Ovary (tissue), 9 donors: ENCODE results near the gene RMI2. TPM values are rescaled to one million over a fixed set of nuclear protein-coding genes. Genes with fewer than 3 reads are reported as not detected.

Source experiments
- DNase-seq, 5 donors: peaks; one replicate each; pipeline ENCODE4 v3.0.0-alpha.2; 2019 to 2020
- H3K27ac ChIP-seq, 2 donors: fragments of 200-600 bp; one replicate each; pipeline versions ENCODE4 v1.5.1 to v1.8.0; 2019 to 2022
- H3K27me3 ChIP-seq: fragments of 200-600 bp; one replicate; pipeline ENCODE4 v1.8.0; 2022
- H3K36me3 ChIP-seq: fragments of 200-600 bp; sonication (generic); one replicate; pipeline ENCODE4 v1.5.1; 2019
- H3K4me1 ChIP-seq: one replicate; pipeline ENCODE4 v1.8.1; 2013; ENCODE audit warnings: mild to moderate bottlenecking, moderate library complexity; ENCODE audit not compliant: insufficient read depth
- H3K4me3 ChIP-seq: fragments of 200-600 bp; sonication (generic); one replicate; pipeline ENCODE4 v1.5.1; 2017
- H3K9me3 ChIP-seq, 2 donors: fragments of 200-600 bp in 1 of 2; sonication (generic) in 1 of 2; one replicate each; pipeline versions ENCODE4 v1.5.1 to v1.8.1; 2013 to 2019; ENCODE audit warnings: mild to moderate bottlenecking in 1 of 2, moderate library complexity in 1 of 2
- CTCF ChIP-seq, 3 donors: fragments of 450-650 bp in 2 of 3; fragments of 200-600 bp in 1 of 3; IDR thresholded peaks; one replicate each; pipeline versions ENCODE4 v1.5.1 to v1.8.0; 2016 to 2022; ENCODE audit warnings: antibody characterized with exemption in 3 of 3, mild to moderate bottlenecking in 1 of 3
- EP300 ChIP-seq: sonication (generic); formaldehyde crosslinking; IDR thresholded peaks from one replicate; pipeline ENCODE4 v1.6.1; 2017; ENCODE audit warnings: antibody characterized with exemption
- POLR2A ChIP-seq: fragments of 450-650 bp; IDR thresholded peaks from one replicate; pipeline ENCODE4 v1.6.1; 2017; ENCODE audit warnings: antibody characterized with exemption, mild to moderate bottlenecking, moderate library complexity
- WGBS, 3 donors: extraction: QIAGEN DNeasy Blood & Tissue Kit in 1 of 3; methylation state at CpG; one replicate each; pipeline versions ENCODE4 v1.1.5 to v1.1.7; 2013 to 2017; 5-methylcytosine and 5-hydroxymethylcytosine counted together
- intact Hi-C, 4 donors: fragments of 100-400 bp; cut with DNase I; formaldehyde crosslinking; loops; one replicate each; pipeline versions ENCODE4 v1.11.0 to v1.15.1; 2022 to 2023
- polyA plus RNA-seq, 2 donors: library from polyadenylated mRNA; stranded (reverse); fragments of 200-250 nt in 1 of 2; fragments of 350-450 nt in 1 of 2; fragmentation: Illumina TruSeq in 1 of 2; extraction: RNeasy Lipid Tissue Mini Kit (QIAGEN cat#74804) in 1 of 2; gene quantifications; one replicate each; pipeline ENCODE4 v1.2.3, GENCODE V29; 2013 to 2014
- total RNA-seq, 7 donors: library from RNA; depleted of rRNA in 2 of 7; stranded (reverse); fragments of >200 nt in 2 of 7; fragmentation: NEBNext Ultra II Directional in 3 of 7; extraction: Animal tissue kit (Norgen Biotek cat#: 25700) in 3 of 7; gene quantifications; one replicate each; pipeline versions ENCODE4 v1.1.0 to v1.2.4, GENCODE V29; 2016 to 2023
- donor health status: DM: no; HTN: no; CAD: no; lungs with moderate emphysema.
- donor health status: DM: no; HTN: no; CAD: no.
- donor health status: Bipolar disorder and iron deficiency.
- donor health status: DM: yes; HTN: yes; CAD: no.
- donor health status: DM: no; HTN: no; CAD: no.
- donor health status: DM: yes; HTN: yes; CAD: no.

RMI2 gene
- total and polyA plus RNA-seq, 9 donors = 1.6 to 6.7 (median 3.2) TPM

- intact Hi-C loops = no loop called here
- H3K27ac ChIP-seq = no peak overlapping the region
- H3K27me3 ChIP-seq = no peaks in the 10 kb centered on the region
- 85 to 98% (median 95%) methylated on average over 8 of the region's 8 CpGs for WGBS, 3 donors
- no peak for TF ChIP-seq EP300
- no peak for TF ChIP-seq CTCF (IDR thresholded peaks at IDR 0.05)
- TF ChIP-seq POLR2A = no peak
- no peak overlapping the region for H3K4me3 ChIP-seq
- peaks cover 2% of the 10 kb centered on the region for H3K4me1 ChIP-seq
- no peak for DNase-seq
- H3K9me3 ChIP-seq = no peaks in the 10 kb centered on the region
- H3K36me3 ChIP-seq = no peaks in the 10 kb centered on the region
Measured at GRCh38 chr16:11318817-11319216, 26.4 kb upstream of the RMI2 start.

GRCh38 chr16:11319529-11320146, 25.6 kb upstream of the RMI2 start:
- intact Hi-C loops = loop anchor here in 1 of 4 donors (5.0 kb wide), 1 partner anchor 57 kb away; no protein-coding TSS in a partner anchor
- no peak for DNase-seq
- Histone ChIP-seq H3K4me1 (peaks cover 2% of the 10 kb centered on the region), H3K36me3 (no peaks in the 10 kb centered on the region), H3K4me3 (no peak overlapping the region), H3K27ac (no peak overlapping the region), H3K27me3 (no peaks in the 10 kb centered on the region), H3K9me3 (no peaks in the 10 kb centered on the region)
- TF ChIP-seq EP300 = no peak
- no peak for TF ChIP-seq CTCF (IDR thresholded peaks at IDR 0.05)
- TF ChIP-seq POLR2A = no peak
- 51 to 60% (median 52%) methylated on average over 8 of the region's 8 CpGs for WGBS, 3 donors

GRCh38 chr16:11320170-11320569, 25.1 kb upstream of the RMI2 start:
- no peak overlapping the region for H3K27ac ChIP-seq
- WGBS, 3 donors = 83 to 87% (median 84%) methylated on average over 10 of the region's 10 CpGs
- peaks cover 2% of the 10 kb centered on the region for H3K4me1 ChIP-seq
- H3K27me3 ChIP-seq = no peaks in the 10 kb centered on the region
- no peak for TF ChIP-seq CTCF (IDR thresholded peaks at IDR 0.05)
- intact Hi-C loops = loop anchor here in 1 of 4 donors (5.0 kb wide), 1 partner anchor 58 kb away; no protein-coding TSS in a partner anchor
- no peaks in the 10 kb centered on the region for H3K9me3 ChIP-seq
- no peaks in the 10 kb centered on the region for H3K36me3 ChIP-seq
- H3K4me3 ChIP-seq = no peak overlapping the region
- DNase-seq = no peak

GRCh38 chr16:11321662-11322061, 23.6 kb upstream of the RMI2 start:
- no peaks in the 10 kb centered on the region for H3K4me1 ChIP-seq
- no peaks in the 10 kb centered on the region for H3K27me3 ChIP-seq
- H3K27ac ChIP-seq = no peak overlapping the region
- H3K36me3 ChIP-seq = no peaks in the 10 kb centered on the region
- no peak overlapping the region for H3K4me3 ChIP-seq
- 66 to 85% (median 83%) methylated on average over 5 of the region's 5 CpGs for WGBS, 3 donors
- H3K9me3 ChIP-seq = no peaks in the 10 kb centered on the region
- intact Hi-C loops = loop anchor here in 1 of 4 donors (5.0 kb wide), 1 partner anchor 59 kb away; no protein-coding TSS in a partner anchor
- TF ChIP-seq EP300 = no peak
- no peak for DNase-seq

- H3K4me1 ChIP-seq = peaks cover 4% of the 10 kb centered on the region
- no peaks in the 10 kb centered on the region for H3K9me3 ChIP-seq
- intact Hi-C loops = loop anchor here in 1 of 4 donors (5.0 kb wide), 1 partner anchor 61 kb away; no protein-coding TSS in a partner anchor
- TF ChIP-seq CTCF (IDR thresholded peaks at IDR 0.05) = no peak
- no peak for TF ChIP-seq POLR2A
- no peak for TF ChIP-seq EP300
- no peaks in the 10 kb centered on the region for H3K27me3 ChIP-seq
- no peak overlapping the region for H3K27ac ChIP-seq
- H3K36me3 ChIP-seq = no peaks in the 10 kb centered on the region
- 82 to 87% (median 85%) methylated on average over 3 of the region's 3 CpGs for WGBS, 3 donors
- no peak overlapping the region for H3K4me3 ChIP-seq
- DNase-seq = no peak
Measured at GRCh38 chr16:11322823-11323222, 22.4 kb upstream of the RMI2 start.
